Nephron (organoid): ENCODE data around the gene RBM28.

ENCODE experiments used
- H3K27ac Mint-ChIP-seq, 3 experiments: 2 replicates each; pipeline ENCODE4 v1.8.0; 2020; ENCODE audit warnings: mixed read lengths in 3 of 3, mild to moderate bottlenecking in 2 of 3, moderate library complexity in 1 of 3
- H3K27me3 Mint-ChIP-seq: 2 replicates; pipeline ENCODE4 v1.8.0; 2021; ENCODE audit warnings: low read depth, mild to moderate bottlenecking, moderate library complexity, mixed read lengths
- H3K36me3 Mint-ChIP-seq: 2 replicates; pipeline ENCODE4 v1.8.0; 2020; ENCODE audit warnings: low read depth, mixed read lengths
- H3K4me1 Mint-ChIP-seq: 2 replicates; pipeline ENCODE4 v1.8.0; 2020; ENCODE audit warnings: mixed read lengths
- H3K4me3 Mint-ChIP-seq, 3 experiments: 2 replicates each; pipeline ENCODE4 v1.8.0; 2020; ENCODE audit warnings: mild to moderate bottlenecking in 3 of 3, mixed read lengths in 3 of 3, moderate library complexity in 2 of 3
- H3K9me3 Mint-ChIP-seq: 2 replicates; pipeline ENCODE4 v1.8.0; 2020; ENCODE audit warnings: mixed read lengths
- CTCF ChIP-seq, 3 experiments: fragments of 200-600 bp; sonication (generic); IDR thresholded peaks; one replicate each; pipeline ENCODE4 v1.5.0; 2021; ENCODE audit warnings: antibody characterized with exemption in 3 of 3; ENCODE audit not compliant: unreplicated experiment in 3 of 3

RBM28 gene

GRCh38 chr7:128351296-128352152, 7.8 kb upstream of the RBM28 start:
- H3K27me3 Mint-ChIP-seq: peaks cover 15% of the 10 kb centered on the region
- no peak overlapping the region for H3K27ac Mint-ChIP-seq
- H3K9me3 Mint-ChIP-seq: no peaks in the 10 kb centered on the region

GRCh38 chr7:128350708-128351295, 7.1 kb upstream of the RBM28 start:
- H3K36me3 Mint-ChIP-seq: no peaks in the 10 kb centered on the region
- no peak overlapping the region for H3K27ac Mint-ChIP-seq
- no peak overlapping the region for H3K4me3 Mint-ChIP-seq
- peaks cover 15% of the 10 kb centered on the region for H3K27me3 Mint-ChIP-seq
- no peak for TF ChIP-seq CTCF (IDR thresholded peaks at IDR 0.05; ENCODE audit: unreplicated experiment in 3 of 3)
- H3K4me1 Mint-ChIP-seq: peaks cover 18% of the 10 kb centered on the region
- H3K9me3 Mint-ChIP-seq: no peaks in the 10 kb centered on the region

More at GRCh38 chr7:128351296-128352152, 7.8 kb upstream of the RBM28 start:
- TF ChIP-seq CTCF (IDR thresholded peaks at IDR 0.05; ENCODE audit: unreplicated experiment in 3 of 3): no peak
- Mint-ChIP-seq H3K36me3 (no peaks in the 10 kb centered on the region), H3K4me3 (no peak overlapping the region), H3K4me1 (peaks cover 18% of the 10 kb centered on the region)

GRCh38 chr7:128349466-128349825, 5.7 kb upstream of the RBM28 start:
- no peaks in the 10 kb centered on the region for H3K9me3 Mint-ChIP-seq
- H3K36me3 Mint-ChIP-seq: no peaks in the 10 kb centered on the region
- no peak for TF ChIP-seq CTCF (IDR thresholded peaks at IDR 0.05; ENCODE audit: unreplicated experiment in 3 of 3)
- no peak overlapping the region for H3K4me3 Mint-ChIP-seq
- H3K27ac Mint-ChIP-seq: peak overlapping the region in 1 of 3 experiments; percentile 10
- H3K27me3 Mint-ChIP-seq: peaks cover 15% of the 10 kb centered on the region
- H3K4me1 Mint-ChIP-seq: peaks cover 18% of the 10 kb centered on the region

- Mint-ChIP-seq H3K36me3 (no peaks in the 10 kb centered on the region), H3K4me1 (peaks cover 23% of the 10 kb centered on the region), H3K27ac (peak overlapping the region in 1 of 3 experiments; percentile 28), H3K9me3 (no peaks in the 10 kb centered on the region), H3K27me3 (peaks cover 3% of the 10 kb centered on the region), H3K4me3 (peak overlapping the region; percentile 41 to 59 (median 49))
- TF ChIP-seq CTCF (IDR thresholded peaks at IDR 0.05; ENCODE audit: unreplicated experiment in 3 of 3): peak; percentile 68 to 74 (median 71)
Observed at GRCh38 chr7:128347647-128348097, 4.0 kb upstream of the RBM28 start.

- Mint-ChIP-seq H3K4me1 (peaks cover 39% of the 10 kb centered on the region), H3K36me3 (no peaks in the 10 kb centered on the region), H3K4me3 (peak overlapping the region; percentile 96 to 98 (median 97)), H3K9me3 (no peaks in the 10 kb centered on the region), H3K27ac (peak overlapping the region; percentile 91 to 96 (median 94)), H3K27me3 (no peaks in the 10 kb centered on the region)
- TF ChIP-seq CTCF (IDR thresholded peaks at IDR 0.05; ENCODE audit: unreplicated experiment in 3 of 3): no peak
Observed at GRCh38 chr7:128344431-128344774, 695 bp upstream of the RBM28 start.
